ENCODE measurements around the gene NTF3.

NTF3 gene

DNA sequence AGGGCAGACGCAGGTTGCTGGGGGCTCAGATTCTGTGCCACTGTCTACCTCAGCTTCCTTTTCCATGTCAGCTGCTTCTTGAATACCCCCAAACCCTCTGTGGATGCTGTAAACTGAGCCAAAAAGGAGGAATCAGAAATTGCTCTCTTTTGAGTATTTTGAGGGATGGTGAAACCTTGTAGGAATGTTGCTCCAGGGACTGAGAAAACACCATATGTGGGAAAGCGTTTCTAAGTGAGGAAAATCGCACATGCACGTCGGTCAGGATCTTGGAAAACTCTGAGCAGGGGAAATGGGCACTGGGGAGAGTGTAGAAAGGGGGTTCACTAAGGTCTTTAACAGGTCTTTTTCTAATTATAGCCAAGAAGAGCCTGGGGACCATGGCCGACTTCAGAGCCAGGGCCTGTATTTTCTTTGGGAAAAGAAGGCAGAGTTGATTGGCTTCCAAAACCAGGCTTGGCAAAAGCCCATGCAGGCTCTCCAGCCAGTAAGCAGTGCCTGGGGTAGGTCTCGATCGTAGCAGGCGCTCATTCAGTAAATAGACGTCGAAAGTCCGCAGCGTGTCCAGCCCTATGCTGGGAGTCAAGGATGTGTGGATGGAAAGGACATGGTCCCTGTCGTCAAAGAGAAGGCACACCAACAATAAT, 58.0 kb downstream of the NTF3 start:
- no peak for DNase-seq

DNA sequence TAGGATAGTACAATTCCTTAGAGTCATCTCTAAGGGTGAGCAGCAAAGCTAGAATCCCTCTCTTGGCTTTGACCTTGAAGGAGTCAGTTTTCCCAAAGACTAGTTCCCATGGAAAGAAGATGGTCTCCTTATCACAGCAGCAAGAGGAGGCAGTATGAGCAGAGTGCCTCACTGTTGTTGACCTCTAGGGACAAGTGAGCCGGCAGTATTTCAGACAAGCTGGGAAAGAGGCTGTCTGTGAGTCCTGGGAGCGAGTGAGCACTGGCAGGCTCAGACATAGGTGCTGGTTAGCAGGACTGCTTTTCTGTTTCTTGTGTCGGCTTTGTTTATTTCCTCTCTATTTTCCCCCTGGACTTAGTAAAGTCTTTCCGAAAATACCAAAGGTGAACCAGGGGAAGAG, 60.7 kb downstream of the NTF3 start:
- DNase-seq, result no peak

DNA sequence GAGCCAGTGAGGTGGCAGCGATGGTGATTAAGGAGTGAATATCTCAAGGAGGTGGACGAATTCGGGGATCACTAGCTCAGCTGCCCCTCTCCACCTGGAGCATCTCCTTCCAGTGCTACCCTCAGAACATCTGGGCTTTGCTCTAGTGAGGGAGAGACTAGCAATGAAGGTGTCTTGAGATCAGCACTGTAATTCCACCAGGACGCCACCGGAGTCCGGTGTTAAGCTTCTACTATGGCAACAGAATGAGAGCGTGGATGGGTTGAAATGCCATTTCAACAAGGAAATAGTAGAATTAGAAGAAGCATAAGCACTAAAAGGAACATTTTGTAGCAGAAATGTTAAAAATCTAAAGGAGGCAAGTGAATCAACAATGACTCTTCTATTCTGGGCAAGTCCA, 61.1 kb downstream of the NTF3 start:
- DNase-seq, result no peak

DNA sequence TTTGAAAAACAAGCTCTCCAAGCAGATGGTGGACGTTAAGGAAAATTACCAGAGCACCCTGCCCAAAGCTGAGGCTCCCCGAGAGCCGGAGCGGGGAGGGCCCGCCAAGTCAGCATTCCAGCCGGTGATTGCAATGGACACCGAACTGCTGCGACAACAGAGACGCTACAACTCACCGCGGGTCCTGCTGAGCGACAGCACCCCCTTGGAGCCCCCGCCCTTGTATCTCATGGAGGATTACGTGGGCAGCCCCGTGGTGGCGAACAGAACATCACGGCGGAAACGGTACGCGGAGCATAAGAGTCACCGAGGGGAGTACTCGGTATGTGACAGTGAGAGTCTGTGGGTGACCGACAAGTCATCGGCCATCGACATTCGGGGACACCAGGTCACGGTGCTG, 62.4 kb downstream of the NTF3 start:
- no peak for DNase-seq

DNA sequence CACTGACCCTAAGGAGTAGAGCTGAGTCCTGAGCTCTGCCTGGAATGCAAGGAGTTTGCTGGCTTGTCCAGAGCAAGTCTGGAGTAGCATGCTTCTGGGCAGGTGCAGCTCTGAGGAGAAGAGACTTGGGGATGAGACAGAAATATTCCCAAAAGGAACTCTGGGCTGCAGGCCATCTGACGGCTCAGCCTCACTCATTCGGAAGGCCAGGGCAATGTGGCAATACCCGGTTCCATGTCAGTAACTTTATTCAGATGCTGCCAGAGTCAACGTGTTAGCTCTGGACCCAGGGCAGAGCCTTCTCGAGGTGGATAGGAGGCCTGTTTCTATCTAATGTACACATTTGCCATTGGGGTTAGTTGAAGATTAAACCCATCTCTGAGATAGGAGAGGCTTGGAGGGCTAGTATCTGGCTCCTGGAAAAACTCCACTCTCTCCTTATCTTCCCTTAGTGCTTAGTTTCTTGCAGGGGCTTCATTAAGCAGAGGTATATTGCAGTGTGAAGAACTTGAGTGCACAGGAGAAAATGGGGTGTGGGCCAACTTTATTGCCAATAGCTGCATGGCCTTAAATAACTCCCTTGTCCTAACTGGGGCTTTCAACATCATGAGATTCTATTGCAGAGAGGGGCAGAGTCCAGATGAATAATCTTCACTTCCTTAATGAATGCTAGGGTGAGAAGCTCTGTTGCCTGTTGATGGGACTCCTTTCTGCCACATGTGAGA, 65.6 kb downstream of the NTF3 start:
- DNase-seq, result no peak

DNA sequence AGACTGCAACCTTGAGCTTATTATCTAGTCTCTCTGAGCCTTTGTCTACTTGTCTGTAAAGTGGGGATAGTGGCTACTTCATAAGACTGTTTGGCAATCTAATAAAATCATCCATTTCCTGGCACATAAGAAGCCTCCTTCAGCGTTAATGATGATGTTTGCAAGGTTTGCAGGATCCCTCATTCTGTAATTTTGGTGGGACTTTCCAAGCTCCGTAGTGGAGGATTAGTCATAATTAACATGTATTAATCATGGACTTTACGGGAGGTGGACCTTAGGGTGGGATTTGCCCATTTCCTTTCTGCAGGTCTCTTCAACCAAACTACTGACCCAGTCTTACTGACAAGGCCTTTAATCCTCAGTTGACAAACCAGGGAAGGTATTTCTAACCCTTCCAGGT, 66.2 kb downstream of the NTF3 start:
- DNase-seq, result no peak

DNA sequence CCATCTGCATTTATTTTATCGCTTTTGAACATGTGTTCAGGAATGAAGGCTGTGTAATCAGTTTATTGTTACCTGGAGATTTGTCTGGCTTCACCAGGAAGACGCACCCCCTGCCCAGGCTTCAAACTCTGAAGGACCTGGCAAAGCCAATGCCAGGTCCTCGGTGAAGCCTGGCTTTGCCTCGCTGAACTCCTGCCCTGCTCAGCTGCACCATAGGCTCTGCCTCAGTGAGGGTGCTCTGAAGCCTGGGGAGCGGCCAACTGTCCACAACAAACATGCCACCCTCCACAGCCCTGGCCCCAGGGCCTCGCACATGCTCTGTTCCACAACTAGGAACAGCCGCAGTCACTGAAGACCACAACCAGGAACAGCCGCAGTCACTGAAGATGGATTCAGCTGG, 66.9 kb downstream of the NTF3 start:
- DNase-seq, result no peak

DNA sequence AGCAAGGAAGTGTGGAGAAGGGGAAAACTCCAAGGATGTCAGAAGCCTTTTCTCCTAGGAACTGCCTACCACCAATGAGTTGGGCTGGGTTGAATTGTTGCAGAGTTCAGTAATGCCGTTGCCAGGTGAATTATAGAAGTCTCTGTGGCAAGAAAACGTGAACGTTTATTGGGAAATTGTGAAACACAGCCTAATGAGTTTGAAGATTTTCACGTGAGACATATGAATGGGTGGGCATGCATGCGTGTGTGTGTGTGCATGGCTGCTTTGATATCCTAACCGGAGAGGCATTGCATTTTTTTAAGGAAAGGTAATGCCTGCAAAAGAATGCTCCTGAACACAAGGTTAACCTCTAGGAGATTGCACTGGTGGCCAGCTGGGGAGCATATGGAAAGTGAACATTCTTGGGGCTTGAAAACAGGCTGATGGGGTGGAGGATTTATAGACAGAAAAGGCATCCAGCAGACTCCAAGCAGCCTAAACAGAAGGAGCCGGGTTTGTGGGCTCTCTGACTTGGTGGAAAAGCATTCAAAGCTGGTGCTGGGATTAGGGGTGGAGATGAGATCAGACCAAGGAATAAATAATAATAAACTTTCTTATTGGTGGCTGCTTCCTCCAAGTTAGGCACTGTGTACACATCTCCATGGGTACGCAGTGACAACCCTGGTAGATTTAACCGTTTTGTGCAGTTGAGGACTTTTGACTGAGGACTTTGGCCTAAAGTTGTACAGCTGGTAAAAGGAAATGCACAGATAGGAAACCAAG, 67.8 kb downstream of the NTF3 start:
- no peak for DNase-seq

DNA sequence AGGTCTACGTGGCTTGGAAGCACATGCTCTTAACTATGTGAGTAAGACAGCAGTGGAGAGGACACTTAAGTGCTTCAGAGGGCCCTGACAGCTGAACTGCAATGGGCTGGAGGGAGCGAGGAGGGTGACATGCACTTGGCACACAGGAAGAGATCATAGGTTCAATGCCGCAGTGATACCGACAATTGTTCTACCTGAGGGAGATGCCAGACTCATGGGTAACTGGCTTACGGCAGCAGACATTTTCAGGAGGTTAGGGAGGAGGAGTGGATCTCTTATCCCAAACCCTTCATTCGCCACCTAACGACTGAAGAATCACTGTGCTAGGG, 68.4 kb downstream of the NTF3 start:
- DNase-seq, result no peak

DNA sequence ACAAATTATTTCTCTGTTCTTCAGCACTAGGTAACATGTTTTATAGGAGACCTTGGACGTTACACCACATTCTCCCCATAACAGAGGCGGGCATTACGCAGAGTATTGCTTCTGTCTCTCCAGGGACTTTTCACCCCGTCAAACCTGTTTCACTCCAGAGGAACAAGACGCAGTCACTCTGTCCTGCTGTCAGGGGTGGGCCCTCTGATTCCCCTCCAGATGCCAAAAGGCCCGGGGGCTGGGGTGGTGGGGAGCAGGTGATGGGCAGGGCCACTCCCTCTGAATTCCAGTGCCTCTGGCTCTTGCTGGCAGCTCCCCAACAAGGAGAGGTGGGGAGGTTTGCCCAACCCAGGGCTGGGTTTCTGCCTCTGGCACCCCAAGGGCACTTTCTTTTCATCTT, 71.9 kb downstream of the NTF3 start:
- DNase-seq, result no peak

DNA sequence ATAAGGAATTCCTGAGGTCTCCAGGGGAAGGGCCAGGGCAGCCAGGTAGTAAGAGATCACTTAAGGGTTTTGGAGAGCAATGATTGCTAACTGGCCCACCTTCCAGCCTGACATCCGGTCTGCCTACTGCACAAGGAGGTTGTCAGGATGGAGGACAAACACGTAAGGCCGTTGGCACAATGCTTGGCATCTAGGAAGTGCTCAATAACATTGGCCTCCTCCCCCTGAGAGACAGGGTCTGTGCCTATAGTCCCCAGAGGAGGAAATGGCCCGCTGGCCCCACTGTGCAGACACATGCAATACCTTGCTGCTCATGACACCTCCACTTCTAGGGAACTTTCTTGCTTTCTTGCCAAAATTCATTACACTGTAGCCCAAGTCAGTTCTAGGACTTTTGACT, 73.2 kb downstream of the NTF3 start:
- DNase-seq, result no peak

DNA sequence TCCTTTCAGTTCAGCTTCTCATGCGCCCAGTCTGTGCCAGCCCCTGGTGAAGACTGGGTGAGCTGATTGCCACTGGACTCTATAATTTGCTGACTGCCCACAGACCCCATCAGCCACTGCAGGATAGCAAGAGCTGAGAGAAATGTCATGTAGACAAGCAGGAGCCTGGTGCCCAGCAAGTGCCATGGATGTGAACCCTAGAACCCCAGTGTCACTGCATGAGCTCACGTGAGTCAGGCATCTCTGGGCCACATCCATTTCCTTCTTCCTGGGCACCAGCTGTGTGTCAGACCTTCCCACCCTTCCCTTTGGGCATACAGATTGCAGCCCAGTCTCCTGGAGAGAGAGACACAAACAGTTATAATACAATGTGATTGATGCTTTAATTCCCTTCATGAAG, 73.8 kb downstream of the NTF3 start:
- no peak for DNase-seq

DNA sequence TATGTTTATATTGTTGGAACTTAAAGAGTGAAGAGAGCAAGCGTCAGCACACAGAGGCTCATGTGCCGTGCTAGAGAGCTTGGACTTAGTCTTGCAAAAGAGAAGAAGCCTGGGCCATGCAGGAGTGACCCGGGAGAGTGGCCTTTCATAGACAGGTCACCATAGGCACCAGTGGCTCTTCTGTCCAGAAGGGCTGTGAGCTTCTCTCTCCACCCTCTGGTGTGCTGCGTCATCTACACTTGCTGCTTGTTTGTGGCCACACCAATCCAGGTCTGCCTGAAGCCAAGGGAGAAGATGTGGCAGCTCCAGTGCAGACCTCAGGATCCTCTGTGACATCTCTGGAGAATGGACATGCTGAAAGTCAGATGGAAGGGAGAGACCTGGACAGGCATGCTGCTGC, 74.4 kb downstream of the NTF3 start:
- no peak for DNase-seq

DNA sequence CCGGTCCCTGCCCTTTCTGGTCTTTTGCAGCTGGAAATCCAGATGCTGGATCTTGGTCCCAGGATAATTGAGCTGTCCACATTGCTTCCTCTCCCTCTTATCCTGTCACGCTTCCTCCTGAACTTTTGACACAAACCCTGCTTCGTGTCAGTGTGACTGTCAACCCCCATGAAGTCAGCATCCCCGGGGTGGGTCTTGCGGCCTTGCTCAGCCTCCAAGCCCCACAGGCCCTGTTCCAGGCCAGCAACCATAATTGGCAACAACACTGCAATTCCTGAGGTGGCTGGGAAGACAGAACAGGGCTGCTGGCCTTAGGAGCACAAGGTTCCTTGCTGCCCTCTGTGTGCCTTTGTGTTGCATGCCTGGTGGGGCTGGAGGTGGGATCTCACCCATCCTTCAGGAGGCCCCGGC, 74.9 kb downstream of the NTF3 start:
- DNase-seq, result no peak

DNA sequence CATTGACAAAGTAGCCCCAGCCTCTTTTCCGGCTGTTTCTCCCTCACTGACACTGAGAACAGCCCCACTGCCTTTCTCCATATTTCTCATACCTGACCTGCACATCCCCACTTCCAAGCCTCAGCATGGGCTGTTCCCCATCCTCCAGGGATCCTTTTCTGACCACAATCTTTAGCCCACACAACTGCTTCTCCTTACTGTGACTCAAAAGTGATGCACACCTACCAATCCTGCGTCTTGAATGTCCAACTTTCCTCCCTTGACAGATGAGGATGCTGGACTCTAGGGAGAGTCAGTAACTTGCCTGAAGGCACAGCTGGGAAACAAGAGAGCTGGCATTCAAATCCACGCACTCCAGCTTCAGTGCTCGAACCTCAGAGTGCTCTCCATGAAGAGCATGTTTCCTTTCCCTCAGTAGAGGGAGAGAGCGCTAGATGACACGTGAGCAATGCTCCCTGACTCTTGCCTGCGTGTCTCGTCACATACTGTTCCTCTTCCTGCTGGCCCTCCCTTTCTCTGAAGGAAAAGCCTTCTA, 75.6 kb downstream of the NTF3 start:
- DNase-seq, result no peak

DNA sequence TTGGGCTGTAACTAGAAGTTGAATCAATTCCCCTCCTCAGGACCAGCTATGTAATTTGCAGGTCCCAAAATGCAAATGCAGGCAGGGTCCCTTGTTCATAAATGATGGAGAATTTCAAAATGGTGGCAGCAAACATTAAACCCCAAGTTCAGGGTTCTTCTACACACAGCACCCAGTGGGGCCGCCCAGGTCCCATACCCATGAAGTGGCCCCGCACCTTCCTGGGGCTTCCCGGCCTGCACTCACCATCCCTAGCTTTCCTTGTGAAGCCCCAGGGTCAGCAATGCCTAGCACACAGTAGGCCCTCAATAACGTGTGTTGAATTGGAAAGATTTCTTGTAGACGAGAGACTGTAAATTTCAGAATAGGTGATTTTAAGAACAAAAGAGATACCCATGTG, 76.0 kb downstream of the NTF3 start:
- no peak for DNase-seq

DNA sequence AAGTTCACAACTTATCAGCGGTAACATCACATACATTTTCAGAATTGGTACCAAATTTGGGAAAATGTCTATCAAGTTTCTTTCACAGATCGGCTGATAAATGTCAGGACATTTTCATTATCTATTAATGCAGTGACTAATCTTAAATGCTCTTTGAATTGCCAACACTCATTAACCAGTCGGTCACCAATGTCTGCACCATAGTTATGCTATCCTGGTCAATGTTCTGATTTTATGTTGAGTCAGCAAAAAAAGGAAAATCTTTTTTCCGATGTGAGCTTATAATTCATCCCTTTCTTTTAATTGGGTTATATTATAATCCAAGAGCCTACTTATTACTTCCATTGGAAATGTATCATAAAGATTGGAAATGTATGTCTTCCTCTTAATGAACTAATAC, 77.2 kb downstream of the NTF3 start:
- no peak for DNase-seq

DNA sequence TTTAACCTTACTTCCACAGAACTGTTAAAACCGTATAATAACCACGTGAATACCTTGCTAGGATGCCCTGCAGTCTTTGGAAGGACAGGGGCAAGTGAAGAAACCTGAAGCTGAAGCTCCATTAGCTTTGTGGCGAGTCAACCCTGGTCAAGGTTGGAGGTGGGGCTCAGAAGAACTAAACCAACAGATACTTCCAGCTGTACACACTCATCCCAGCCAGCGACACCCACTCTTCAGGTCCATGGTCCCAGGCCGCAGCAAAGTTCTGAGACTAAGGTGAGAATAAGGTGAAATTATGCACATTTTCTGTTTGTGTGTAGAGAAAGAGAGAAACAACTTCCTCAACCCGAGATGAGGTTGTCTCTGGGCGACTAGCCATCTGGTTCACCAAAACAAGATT, 77.6 kb downstream of the NTF3 start:
- DNase-seq, result no peak

DNA sequence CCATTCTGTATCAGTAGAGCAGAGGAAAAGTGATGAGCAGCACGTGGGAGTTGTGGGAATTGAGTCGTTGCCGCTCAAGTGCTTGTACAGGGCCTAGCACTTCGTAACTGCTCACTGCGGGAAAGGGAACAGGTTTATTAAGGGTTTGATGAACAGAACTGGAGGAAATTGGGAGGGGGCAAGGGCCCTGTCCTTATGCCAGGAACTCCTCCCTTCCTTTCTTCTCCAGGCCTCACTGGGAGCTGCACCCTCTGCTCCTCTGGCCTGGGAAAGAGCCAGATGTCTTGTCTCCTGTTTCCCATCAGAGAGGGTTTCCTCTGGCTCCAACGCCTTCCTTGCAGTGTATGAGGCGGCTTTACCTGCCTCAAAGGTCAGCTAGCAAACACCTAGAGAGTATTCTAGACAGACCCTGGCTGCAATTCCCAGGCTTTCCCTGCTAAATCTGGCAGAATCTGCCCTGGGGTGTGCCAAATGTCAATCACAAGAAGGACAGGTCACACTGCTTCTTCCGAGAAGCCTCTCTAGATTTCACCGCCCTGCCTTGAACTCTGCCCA, 78.4 kb downstream of the NTF3 start:
- no peak for DNase-seq

DNA sequence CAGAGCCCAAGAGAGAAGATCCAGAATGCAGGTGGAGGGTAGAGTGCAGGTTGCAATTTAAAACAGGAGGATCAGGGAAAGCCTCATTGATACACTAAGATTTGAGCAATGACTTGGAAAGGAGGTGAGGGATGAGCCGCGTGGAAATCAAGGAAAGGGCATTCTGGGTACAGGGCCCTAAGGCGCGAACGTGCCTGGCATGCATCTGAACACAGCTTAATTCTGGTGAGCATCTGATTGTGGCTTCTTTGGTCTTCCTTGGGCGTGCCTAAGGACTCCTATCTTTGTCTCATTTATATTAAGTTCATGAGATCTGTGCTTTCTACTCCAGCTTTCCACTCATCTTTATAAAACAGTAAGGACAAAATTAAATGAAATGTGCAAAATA, 79.3 kb downstream of the NTF3 start:
- DNase-seq, result no peak

DNA sequence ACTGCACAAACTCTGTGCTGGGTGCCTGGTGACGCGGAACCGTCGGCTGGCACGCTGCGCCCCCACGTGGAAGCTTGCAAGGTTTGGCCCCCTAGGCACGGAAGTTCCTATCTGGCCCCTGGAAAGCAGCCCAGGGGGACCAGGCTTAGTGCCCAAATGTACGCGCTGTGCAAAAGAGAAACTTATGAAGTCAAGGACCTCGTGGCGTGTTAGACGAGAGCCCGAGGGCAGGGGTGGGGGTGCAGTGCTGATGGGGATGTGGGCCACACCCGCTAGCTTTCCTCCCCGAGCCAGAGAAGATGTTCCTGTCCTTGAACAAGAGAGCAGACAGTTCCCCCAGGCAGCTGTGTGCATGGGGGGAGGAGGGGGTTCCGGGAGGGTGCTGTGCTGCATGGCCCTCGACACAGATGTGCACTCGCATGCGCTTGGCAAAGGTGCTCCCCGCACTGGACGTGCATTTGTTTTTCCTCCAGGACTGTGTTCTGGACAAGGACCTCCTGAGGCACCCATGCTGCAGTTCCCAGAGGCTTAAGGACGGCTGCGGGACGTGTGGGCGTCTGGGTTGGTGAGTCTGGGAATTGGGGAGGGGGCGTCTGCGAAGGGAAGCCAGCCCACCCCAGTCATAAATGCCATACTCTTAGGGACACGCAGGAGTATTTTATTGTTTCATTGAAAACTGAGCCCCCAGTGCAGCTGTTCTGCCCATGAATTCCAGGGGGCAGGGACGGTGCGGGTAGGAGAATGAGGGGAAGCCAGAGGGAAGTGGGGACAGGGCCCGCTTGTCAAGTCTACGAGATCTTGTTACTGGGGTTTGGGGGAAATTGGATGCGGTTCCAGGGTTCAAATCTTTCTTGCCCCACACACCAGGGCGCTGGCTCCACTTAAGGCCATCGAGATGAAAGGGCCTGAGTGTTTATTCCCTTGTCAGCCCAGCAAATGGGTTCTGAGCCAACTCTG, 80.0 kb downstream of the NTF3 start:
- DNase-seq, result no peak

DNA sequence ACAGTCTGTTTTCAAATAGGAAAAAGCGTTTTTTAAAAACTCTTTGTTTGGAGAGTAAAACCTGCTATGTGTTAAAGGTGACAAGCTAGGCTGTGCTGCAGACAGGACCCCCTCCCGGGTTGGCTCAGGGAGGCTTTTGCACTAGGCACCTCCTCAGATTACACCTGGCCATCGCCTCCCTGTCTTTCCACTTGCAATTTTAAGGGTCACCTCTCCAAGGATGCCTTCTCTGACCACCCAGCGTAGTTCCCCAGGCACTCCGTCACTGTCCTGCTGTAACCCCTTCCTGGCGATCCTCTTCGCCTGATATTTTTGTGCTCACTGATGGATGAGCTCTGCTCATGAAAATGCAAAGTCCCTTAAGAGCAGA, 80.7 kb downstream of the NTF3 start:
- DNase-seq, result no peak

DNA sequence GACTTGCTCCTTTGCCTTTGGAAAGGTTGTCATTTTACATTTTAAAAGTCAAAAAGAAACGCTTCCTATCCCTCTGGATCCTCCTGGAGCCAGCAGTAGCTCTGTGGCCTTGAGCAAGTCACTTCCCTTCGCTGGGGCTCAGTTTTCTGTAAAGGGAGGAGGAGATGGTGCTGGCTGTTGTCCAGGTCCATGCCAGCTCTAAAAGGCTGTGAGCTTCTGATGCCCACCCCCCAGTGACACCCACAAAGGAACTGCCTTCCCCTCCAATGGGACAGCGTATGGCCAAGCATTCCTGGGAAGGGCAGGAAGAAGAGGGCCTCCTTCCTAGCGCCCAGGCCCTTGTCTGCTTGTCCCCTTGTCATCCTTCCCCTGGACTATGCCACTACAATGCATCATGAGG, 81.5 kb downstream of the NTF3 start:
- no peak for DNase-seq
